ENCODE measurements around the gene STUB1.

STUB1 gene

GRCh38 chr16:726438-727290, 46.5 kb downstream of the STUB1 start, which contains the start of the genes CCDC78 and HAGHL:
TSS of gene CCDC78 (minus strand) at chr16:726443. CDS start at chr16:726367, 76 bp downstream.
TSS of gene HAGHL (plus strand) at chr16:727106. CDS start at chr16:727510, 404 bp downstream.
- DNase-seq = no peak

- no peak for DNase-seq
Observed at GRCh38 chr16:727291-727977, 47.2 kb downstream of the STUB1 start.

GRCh38 chr16:728131-728889, 48.1 kb downstream of the STUB1 start:
- peak; percentile 38 for DNase-seq

GRCh38 chr16:728890-729744, 48.9 kb downstream of the STUB1 start:
- DNase-seq = no peak

GRCh38 chr16:729768-730665, 49.8 kb downstream of the STUB1 start:
- no peak for DNase-seq

- DNase-seq = no peak
Observed at GRCh38 chr16:730666-731509, 50.7 kb downstream of the STUB1 start.

GRCh38 chr16:732332-732731, 52.1 kb downstream of the STUB1 start:
- DNase-seq = no peak

All from DMS153 (cell line).